GM12878 (cell line): ENCODE measurements around the gene NUPR1. TPM values are rescaled to one million over a fixed set of nuclear protein-coding genes. Genes with fewer than 3 reads are reported as not detected.

Experiments used
- ATAC-seq: fragments of 200-7000 bp; cut with Tn5 transposase; 3 replicates; pipeline ENCODE4 v1.9.1; 2020; ENCODE audit warnings: mild to moderate bottlenecking, moderate library complexity
- BruUV-seq: library from RNA; stranded (reverse); fragments of 400-500 nt; replicated peaks from 2 replicates; lab custom pipeline; 2021; lab: Mats Ljungman, UMichigan
- CTCF ChIA-PET: fragments of 300-600 bp; sonication (Branson Sonifier 250); formaldehyde crosslinking; extraction: SDS; loops from one replicate; lab custom pipeline; 2021; ENCODE audit warnings: inconsistent platforms; lab: Yijun Ruan, JAX
- POLR2A ChIA-PET: fragments of 350-600 bp; formaldehyde crosslinking; extraction: SDS; loops from one replicate; lab custom pipeline; 2021; ENCODE audit warnings: inconsistent platforms; lab: Charles Lee
- RAD21 ChIA-PET: fragments of 300-600 bp; sonication (Branson Sonifier 250); formaldehyde crosslinking; loops from one replicate; lab custom pipeline; 2023; ENCODE audit warnings: antibody characterized with exemption; ENCODE audit not compliant: unreplicated experiment; lab: Charles Lee
- SMC1A ChIA-PET: fragments of 300-600 bp; sonication (Branson Sonifier 250); formaldehyde crosslinking; loops from one replicate; lab custom pipeline; 2023; ENCODE audit not compliant: unreplicated experiment, uncharacterized antibody; lab: Charles Lee
- DNase-seq: peaks from one replicate; pipeline ENCODE4 v3.0.0-alpha.2; 2011; ENCODE audit warnings: low read depth, low spot score
- FAIRE-seq: peaks from 3 replicates; lab custom pipeline; 2011; peaks lifted over from hg19 to GRCh38; lab: Jason Lieb, UNC
- H2AFZ ChIP-seq: 2 replicates; pipeline ENCODE4 v1.6.0; 2011; ENCODE audit warnings: low read depth, low read length, control low read depth; ENCODE audit not compliant: control insufficient read depth
- H3K27ac ChIP-seq: 2 replicates; pipeline ENCODE4 v1.5.1; 2011; ENCODE audit warnings: control low read depth; ENCODE audit not compliant: control insufficient read depth, insufficient read depth
- H3K27me3 ChIP-seq, 2 experiments: replicated peaks in 1 of 2; 2 replicates each; pipeline versions ENCODE4 v1.6.0 to v1.6.1; 2011; ENCODE audit warnings: low read length in 1 of 2; ENCODE audit not compliant: control insufficient read depth in 2 of 2, insufficient read depth in 2 of 2
- H3K36me3 ChIP-seq, 2 experiments: 2 replicates each; pipeline ENCODE4 v1.5.1; 2011; ENCODE audit warnings: low read length in 1 of 2; ENCODE audit not compliant: control insufficient read depth in 2 of 2, insufficient read depth in 2 of 2
- H3K4me1 ChIP-seq: 2 replicates; pipeline ENCODE4 v1.6.1; 2011; ENCODE audit warnings: mild to moderate bottlenecking, low read length, moderate library complexity, mixed read lengths; ENCODE audit not compliant: control insufficient read depth, insufficient read depth
- H3K4me2 ChIP-seq: 2 replicates; pipeline ENCODE4 v1.6.0; 2011; ENCODE audit warnings: control low read depth; ENCODE audit not compliant: control insufficient read depth, insufficient read depth
- H3K4me3 ChIP-seq: fragments of 200-600 bp; sonication (generic); 2 replicates; pipeline ENCODE4 v1.5.1; 2016
- H3K79me2 ChIP-seq: 2 replicates; pipeline ENCODE4 v1.6.0; 2011; ENCODE audit warnings: low read length; ENCODE audit not compliant: control insufficient read depth, insufficient read depth
- H3K9ac ChIP-seq: 2 replicates; pipeline ENCODE4 v1.8.0; 2011; ENCODE audit warnings: low read length, control low read depth, mixed read lengths; ENCODE audit not compliant: control insufficient read depth, insufficient read depth
- H3K9me3 ChIP-seq: replicated peaks from 3 replicates; pipeline ENCODE4 v1.5.1; 2011; ENCODE audit warnings: mild to moderate bottlenecking, low read length; ENCODE audit not compliant: control insufficient read depth, insufficient read depth
- H4K20me1 ChIP-seq: 2 replicates; pipeline ENCODE4 v1.6.0; 2011; ENCODE audit not compliant: control insufficient read depth, insufficient read depth
- IKZF1 ChIP-seq: fragments of 450-650 bp; conservative IDR thresholded peaks from 2 replicates; pipeline ENCODE4 v1.6.1; 2017; ENCODE audit warnings: antibody characterized with exemption, mild to moderate bottlenecking
- MEF2B ChIP-seq: fragments of 450-650 bp; IDR thresholded peaks from 2 replicates; pipeline ENCODE4 v1.6.1; 2018; ENCODE audit warnings: mild to moderate bottlenecking, moderate library complexity; ENCODE audit not compliant: partially characterized antibody, poor library complexity, severe bottlenecking
- NRF1 ChIP-seq: conservative IDR thresholded peaks from 2 replicates; pipeline ENCODE4 v1.6.1; 2011; ENCODE audit warnings: mild to moderate bottlenecking, low read depth, low read length, improper control_type of control experiment
- ZNF217 ChIP-seq: fragments of 450-650 bp; IDR thresholded peaks from 2 replicates; pipeline ENCODE4 v1.6.1; 2017; ENCODE audit warnings: antibody characterized with exemption, mild to moderate bottlenecking
- WGBS: methylation state at CpG from one replicate; pipeline ENCODE4 v1.1.6; 2016; ENCODE audit warnings: low lambda C conversion rate; ENCODE audit not compliant: insufficient replicate concordance, insufficient coverage; ENCODE audit errors: missing lambda C conversion rate; 5-methylcytosine and 5-hydroxymethylcytosine counted together
- in situ Hi-C: fragments of 300-500 bp; cut with MboI; formaldehyde crosslinking; loops from 9 replicates; pipeline ENCODE4 v1.14.3; 2018; ENCODE audit warnings: mixed read lengths
- intact Hi-C: fragments of 100-400 bp; cut with micrococcal nuclease; formaldehyde crosslinking; loops from one replicate; pipeline ENCODE4 v1.14.2; 2022; ENCODE audit not compliant: unreplicated experiment
- polyA plus RNA-seq, 11 experiments: library from polyadenylated mRNA; depleted of rRNA in 4 of 11; unstranded in 6 of 11; stranded (reverse) in 5 of 11; fragments of >200 nt; fragmentation: Nextera tagmentation in 4 of 11; fragmentation: Illumina TruSeq in 1 of 11; extraction: Ambion mirVana in 4 of 11; extraction: Trizol in 1 of 11; gene quantifications; 1 replicate in 1 of 11; 2 replicates in 10 of 11; pipeline versions ENCODE4 v1.2.1 to v1.2.3, GENCODE V29; 2011 to 2016; ENCODE audit warnings: inconsistent platforms in 2 of 11, missing spikeins in 2 of 11, low read depth in 1 of 11
- total RNA-seq, 4 experiments: library from RNA; depleted of rRNA in 3 of 4; stranded (reverse); fragments of >200 nt in 3 of 4; fragmentation: Illumina TruSeq in 1 of 4; extraction: Trizol in 1 of 4; gene quantifications; 2 replicates each; pipeline versions ENCODE4 v1.2.1 to v1.2.3, GENCODE V29; 2013 to 2021
- TF ChIP-seq, protein P1 (sequence below): fragments of 450-650 bp; IDR thresholded peaks from 2 replicates; pipeline ENCODE4 v1.6.1; 2017; ENCODE audit warnings: borderline replicate concordance
- TF ChIP-seq, protein P2 (sequence below): fragments of 450-650 bp; IDR thresholded peaks from 2 replicates; pipeline ENCODE4 v1.6.1; 2017; ENCODE audit warnings: mild to moderate bottlenecking, low read depth, inconsistent platforms; ENCODE audit not compliant: poor library complexity, severe bottlenecking

The NUPR1 gene
- total and polyA plus RNA-seq, 10 of the 15 experiments (the other 5 are each of a cell fraction or from before 2014, with no cell fraction given): 0.04 to 0.78 (median 0.17) TPM; not detected in 2

GRCh38 chr16:28504707-28505404, 33.9 kb downstream of the NUPR1 start (continued):
- TF ChIP-seq NRF1 (no peak), ZNF217 (no peak)
- TF ChIP-seq, protein P1, sequence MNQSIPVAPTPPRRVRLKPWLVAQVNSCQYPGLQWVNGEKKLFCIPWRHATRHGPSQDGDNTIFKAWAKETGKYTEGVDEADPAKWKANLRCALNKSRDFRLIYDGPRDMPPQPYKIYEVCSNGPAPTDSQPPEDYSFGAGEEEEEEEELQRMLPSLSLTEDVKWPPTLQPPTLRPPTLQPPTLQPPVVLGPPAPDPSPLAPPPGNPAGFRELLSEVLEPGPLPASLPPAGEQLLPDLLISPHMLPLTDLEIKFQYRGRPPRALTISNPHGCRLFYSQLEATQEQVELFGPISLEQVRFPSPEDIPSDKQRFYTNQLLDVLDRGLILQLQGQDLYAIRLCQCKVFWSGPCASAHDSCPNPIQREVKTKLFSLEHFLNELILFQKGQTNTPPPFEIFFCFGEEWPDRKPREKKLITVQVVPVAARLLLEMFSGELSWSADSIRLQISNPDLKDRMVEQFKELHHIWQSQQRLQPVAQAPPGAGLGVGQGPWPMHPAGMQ: no peak

DNA sequence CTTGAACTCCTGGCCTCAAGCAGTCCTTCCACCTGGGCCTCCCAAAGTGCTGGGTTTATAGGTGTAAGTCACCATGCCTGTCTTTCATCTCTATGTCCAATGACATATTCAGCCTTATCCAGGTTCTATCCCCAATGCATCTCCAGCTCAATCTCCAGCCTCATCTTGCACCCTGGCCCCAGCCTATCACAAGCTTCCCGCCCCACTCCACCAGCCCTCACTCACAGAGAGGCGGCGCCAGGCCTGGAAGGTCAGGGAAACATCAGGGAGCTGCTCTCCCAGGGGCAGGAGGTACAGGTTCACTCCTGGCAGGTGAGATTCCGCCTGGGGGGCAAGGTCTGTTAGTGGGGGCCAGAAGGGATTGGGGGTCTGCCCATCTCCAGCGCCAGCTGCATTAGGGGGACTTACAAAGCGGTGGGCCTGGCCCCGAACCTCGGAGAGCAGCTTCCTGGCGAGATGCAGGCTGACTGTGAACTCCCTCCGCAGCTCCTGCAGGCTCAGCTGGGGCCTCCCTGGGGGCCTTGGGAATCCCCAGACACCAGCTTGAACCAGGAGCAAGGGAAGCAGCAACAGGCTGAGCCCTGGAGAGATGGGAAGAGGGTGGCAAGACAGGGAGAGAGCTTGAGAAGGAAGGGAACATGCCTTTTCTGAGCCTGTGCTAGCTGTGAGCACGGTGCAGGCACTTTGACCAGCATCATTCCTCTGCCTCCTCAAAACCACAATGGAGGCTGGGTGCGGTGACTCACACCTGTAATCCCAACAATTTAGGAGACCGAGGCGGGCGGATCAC, 35.1 kb downstream of the NUPR1 start:
- no peak overlapping the region for H3K27ac ChIP-seq
- no peaks in the 10 kb centered on the region for H3K36me3 ChIP-seq
- H2AFZ ChIP-seq: no peak overlapping the region
- in situ Hi-C loops: no loop called here
- no peaks in the 10 kb centered on the region for H3K27me3 ChIP-seq
- H3K4me2 ChIP-seq: no peak overlapping the region
- RAD21 ChIA-PET: interaction anchor here (1.0 to 1.2 kb wide), 3 partner anchors 9 to 12 kb away, joined by 3 read pairs; partner anchors contain the start of genes APOBR and CLN3
- no peaks in the 10 kb centered on the region for H3K79me2 ChIP-seq
- H3K4me1 ChIP-seq: peaks cover 32% of the 10 kb centered on the region
- SMC1A ChIA-PET: interaction anchor here (1.7 to 2.0 kb wide), 2 partner anchors 10 to 15 kb away, joined by 5 to 8 read pairs; partner anchors contain the start of gene APOBR
- WGBS: 38% methylated on average over 15 of the region's 15 CpGs
- POLR2A ChIA-PET: no interaction called here
- no peak overlapping the region for H3K4me3 ChIP-seq
- no TSS peak for BruUV-seq
- FAIRE-seq (no peak), DNase-seq (no peak), ATAC-seq (no peak)
- intact Hi-C loops: no loop called here
- H4K20me1 ChIP-seq: no peaks in the 10 kb centered on the region
- TF ChIP-seq, protein P2, sequence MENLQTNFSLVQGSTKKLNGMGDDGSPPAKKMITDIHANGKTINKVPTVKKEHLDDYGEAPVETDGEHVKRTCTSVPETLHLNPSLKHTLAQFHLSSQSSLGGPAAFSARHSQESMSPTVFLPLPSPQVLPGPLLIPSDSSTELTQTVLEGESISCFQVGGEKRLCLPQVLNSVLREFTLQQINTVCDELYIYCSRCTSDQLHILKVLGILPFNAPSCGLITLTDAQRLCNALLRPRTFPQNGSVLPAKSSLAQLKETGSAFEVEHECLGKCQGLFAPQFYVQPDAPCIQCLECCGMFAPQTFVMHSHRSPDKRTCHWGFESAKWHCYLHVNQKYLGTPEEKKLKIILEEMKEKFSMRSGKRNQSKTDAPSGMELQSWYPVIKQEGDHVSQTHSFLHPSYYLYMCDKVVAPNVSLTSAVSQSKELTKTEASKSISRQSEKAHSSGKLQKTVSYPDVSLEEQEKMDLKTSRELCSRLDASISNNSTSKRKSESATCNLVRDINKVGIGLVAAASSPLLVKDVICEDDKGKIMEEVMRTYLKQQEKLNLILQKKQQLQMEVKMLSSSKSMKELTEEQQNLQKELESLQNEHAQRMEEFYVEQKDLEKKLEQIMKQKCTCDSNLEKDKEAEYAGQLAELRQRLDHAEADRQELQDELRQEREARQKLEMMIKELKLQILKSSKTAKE: no peak
- TF ChIP-seq MEF2B (peak; percentile 28), IKZF1 (peak; percentile 17; the same call in 1 of the 2 replicates)
- H3K9me3 ChIP-seq: no peaks in the 10 kb centered on the region
- no peak overlapping the region for H3K9ac ChIP-seq
- CTCF ChIA-PET: interaction anchor here (0.8 to 1.6 kb wide), 3 partner anchors 38 to 182 kb away, joined by 3 read pairs; no protein-coding TSS in a partner anchor
